Omental fat pad (tissue), 4 donors: ENCODE measurements around the gene PRR5L. TPM values are rescaled to one million over a fixed set of nuclear protein-coding genes. Genes with fewer than 3 reads are reported as not detected.

Experiments
- ATAC-seq: fragments of 150-250 bp; one replicate; pipeline ENCODE4 v1.9.1; 2016; ENCODE audit warnings: mild to moderate bottlenecking, moderate library complexity; ENCODE audit not compliant: low FRiP score
- DNase-seq: peaks from one replicate; pipeline ENCODE4 v3.0.0-alpha.2; 2019; ENCODE audit warnings: low spot score
- CTCF ChIP-seq, 3 donors: fragments of 450-650 bp; IDR thresholded peaks; one replicate each; pipeline ENCODE4 v1.5.1; 2016 to 2017; ENCODE audit warnings: antibody characterized with exemption in 3 of 3, mild to moderate bottlenecking in 3 of 3, moderate library complexity in 2 of 3
- total RNA-seq, 4 donors: library from RNA; depleted of rRNA; stranded (reverse); fragments of >200 nt; gene quantifications; one replicate each; pipeline ENCODE4 v1.1.0, GENCODE V29; 2016

The PRR5L gene
- total RNA-seq, 4 donors from 2014 or later = 8.7 to 26.8 (median 16.2) TPM

- ATAC-seq (no peak), DNase-seq (no peak)
- no peak for TF ChIP-seq CTCF (IDR thresholded peaks at IDR 0.05)
These were observed 13.7 kb downstream of the PRR5L start for GRCh38 chr11:36309779-36310178.

GRCh38 chr11:36311926-36312595 is 16.0 kb downstream of the PRR5L start:
- no peak for DNase-seq
- ATAC-seq = no peak
- no peak for TF ChIP-seq CTCF (IDR thresholded peaks at IDR 0.05)

- TF ChIP-seq CTCF (IDR thresholded peaks at IDR 0.05) = no peak
- ATAC-seq (no peak), DNase-seq (no peak)
These were observed 16.8 kb downstream of the PRR5L start for GRCh38 chr11:36312611-36313472.

GRCh38 chr11:36313750-36314433 is 17.8 kb downstream of the PRR5L start:
- no peak for ATAC-seq
- no peak for DNase-seq
- no peak for TF ChIP-seq CTCF (IDR thresholded peaks at IDR 0.05)

- no peak for DNase-seq
- no peak for TF ChIP-seq CTCF (IDR thresholded peaks at IDR 0.05)
- ATAC-seq = no peak
These were observed 18.3 kb downstream of the PRR5L start for GRCh38 chr11:36314434-36314767.

GRCh38 chr11:36316049-36316448 is 20.0 kb downstream of the PRR5L start:
- no peak for TF ChIP-seq CTCF (IDR thresholded peaks at IDR 0.05)
- ATAC-seq (no peak), DNase-seq (no peak)
